ENCODE measurements around the gene VAC14. TPM values are rescaled to one million over a fixed set of nuclear protein-coding genes. Genes with fewer than 3 reads are reported as not detected.

Gene VAC14
- total RNA-seq, 1 donor from 2014 or later = 11.3 TPM

- no peak for DNase-seq (ENCODE audit: low spot score)
Observed at GRCh38 chr16:70664325-70665112, 136.4 kb downstream of the VAC14 start.

GRCh38 chr16:70663524-70664324 lies 137.2 kb downstream of the VAC14 start:
- no peak for DNase-seq (ENCODE audit: low spot score)

- no peak for DNase-seq (ENCODE audit: low spot score)
Observed at GRCh38 chr16:70662991-70663523, 137.9 kb downstream of the VAC14 start.

GRCh38 chr16:70661918-70662641 lies 138.9 kb downstream of the VAC14 start:
- peak; percentile 21 for DNase-seq (ENCODE audit: low spot score)

GRCh38 chr16:70661534-70661917 lies 139.4 kb downstream of the VAC14 start:
- no peak for DNase-seq (ENCODE audit: low spot score)

- DNase-seq (ENCODE audit: low spot score) = no peak
Observed at GRCh38 chr16:70660672-70661350, 140.1 kb downstream of the VAC14 start.

GRCh38 chr16:70659953-70660671 lies 140.8 kb downstream of the VAC14 start:
- no peak for DNase-seq (ENCODE audit: low spot score)

GRCh38 chr16:70659546-70659945 lies 141.4 kb downstream of the VAC14 start:
- no peak for DNase-seq (ENCODE audit: low spot score)

GRCh38 chr16:70658921-70659320 lies 142.0 kb downstream of the VAC14 start:
- no peak for DNase-seq (ENCODE audit: low spot score)

GRCh38 chr16:70657956-70658355 lies 143.0 kb downstream of the VAC14 start:
- no peak for DNase-seq (ENCODE audit: low spot score)

- DNase-seq (ENCODE audit: low spot score) = no peak
Observed at GRCh38 chr16:70656712-70657263, 144.2 kb downstream of the VAC14 start.

- no peak for DNase-seq (ENCODE audit: low spot score)
Observed at GRCh38 chr16:70656065-70656711, 144.8 kb downstream of the VAC14 start.

GRCh38 chr16:70653809-70654771 lies 146.9 kb downstream of the VAC14 start:
- peak; percentile 97 for DNase-seq (ENCODE audit: low spot score)

- no peak for DNase-seq (ENCODE audit: low spot score)
Observed at GRCh38 chr16:70653406-70653805, 147.6 kb downstream of the VAC14 start.

GRCh38 chr16:70652322-70652721 lies 148.6 kb downstream of the VAC14 start:
- DNase-seq (ENCODE audit: low spot score) = no peak

- DNase-seq (ENCODE audit: low spot score) = no peak
Observed at GRCh38 chr16:70651524-70651923, 149.4 kb downstream of the VAC14 start.

- DNase-seq (ENCODE audit: low spot score) = no peak
Observed at GRCh38 chr16:70650216-70650615, 150.7 kb downstream of the VAC14 start.

- no peak for DNase-seq (ENCODE audit: low spot score)
Observed at GRCh38 chr16:70649300-70649699, 151.7 kb downstream of the VAC14 start.

- no peak for DNase-seq (ENCODE audit: low spot score)
Observed at GRCh38 chr16:70648606-70649005, 152.4 kb downstream of the VAC14 start.

Data from umbilical cord (tissue), 2 donors.